Measurements from ENCODE around the gene CRB2.
"Not testable (repeated sequence)": the region's sequence is repeated elsewhere in the genome, so short reads cannot be mapped to it uniquely, and the experiment has no call there.

The CRB2 gene

GRCh38 chr9:123331346-123332060, 24.5 kb upstream of the CRB2 start:
- no peak for DNase-seq

DNA sequence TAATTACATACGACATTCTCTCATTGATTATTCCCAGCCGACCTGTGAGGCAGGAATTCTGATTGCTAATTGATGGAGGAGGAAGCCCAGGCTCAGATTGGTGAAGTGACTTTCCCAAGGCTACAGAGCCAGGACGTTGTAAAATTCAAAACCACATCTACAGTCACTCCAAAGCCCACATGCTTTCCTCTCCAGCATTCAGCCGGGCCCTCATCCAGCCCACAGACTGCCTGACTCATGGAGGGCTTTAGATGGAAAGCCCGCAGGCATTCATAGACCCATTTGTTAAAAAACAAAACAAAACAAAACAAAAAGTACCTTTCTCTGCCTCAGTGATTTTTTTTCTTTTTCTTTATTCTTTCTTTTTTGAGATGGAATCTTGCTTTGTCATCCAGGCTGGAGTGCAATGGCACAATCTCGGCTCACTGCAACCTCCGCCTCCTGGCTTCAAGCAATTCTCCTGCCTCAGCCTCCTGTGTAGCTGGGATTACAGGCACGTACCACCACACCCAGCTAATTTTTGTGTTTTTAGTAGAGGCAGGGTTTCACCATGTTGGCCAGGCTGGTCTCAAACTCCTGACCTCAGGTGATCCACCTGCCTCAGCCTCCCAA, 22.8 kb upstream of the CRB2 start:
- DNase-seq, result not testable (repeated sequence)

- DNase-seq, result no peak
These were observed 21.4 kb upstream of the CRB2 start for GRCh38 chr9:123334639-123335038.

- DNase-seq, result no peak
These were observed 20.6 kb upstream of the CRB2 start for GRCh38 chr9:123335193-123335985.

- no peak for DNase-seq
These were observed 20.0 kb upstream of the CRB2 start for GRCh38 chr9:123335986-123336329.

DNA sequence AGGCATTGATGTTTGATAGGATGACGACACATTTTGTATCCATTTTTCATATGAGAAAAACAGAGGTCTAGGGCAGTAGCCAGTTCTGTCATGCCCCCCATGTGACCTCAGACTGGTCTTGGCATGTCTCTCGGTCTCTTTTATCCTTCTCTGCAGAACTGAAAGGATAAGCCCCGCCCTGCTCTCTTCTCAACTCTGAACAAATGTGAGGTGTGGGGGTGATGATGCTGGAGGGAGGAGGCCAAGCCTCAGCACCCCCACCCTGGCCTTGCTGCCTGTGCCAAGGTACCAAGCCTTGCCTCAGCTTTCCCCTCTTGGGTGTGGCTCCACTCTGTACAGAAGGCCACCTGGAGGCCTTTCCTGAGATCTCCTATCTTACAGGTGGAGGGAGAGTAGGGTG, 19.5 kb upstream of the CRB2 start:
- no peak for DNase-seq

DNA sequence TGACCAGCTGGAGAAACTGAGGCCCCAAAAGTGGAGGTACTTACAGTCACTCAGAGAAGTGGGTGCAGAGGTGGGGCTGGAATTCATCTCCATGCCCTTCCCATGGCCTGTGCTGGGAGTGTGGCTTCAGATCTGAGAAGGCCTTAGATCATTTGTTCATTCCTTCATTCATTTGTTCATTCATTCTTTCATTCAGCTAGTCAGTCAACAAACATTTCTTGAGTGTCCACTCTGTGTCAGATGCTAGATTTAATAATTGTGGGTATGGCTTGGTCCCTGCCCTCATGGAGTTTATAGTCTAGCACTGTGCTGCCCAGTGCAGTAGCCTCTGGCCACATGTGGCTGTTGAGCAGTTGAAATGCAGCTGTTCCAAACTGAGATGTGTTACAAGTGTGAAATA, 19.0 kb upstream of the CRB2 start:
- no peak for DNase-seq

DNA sequence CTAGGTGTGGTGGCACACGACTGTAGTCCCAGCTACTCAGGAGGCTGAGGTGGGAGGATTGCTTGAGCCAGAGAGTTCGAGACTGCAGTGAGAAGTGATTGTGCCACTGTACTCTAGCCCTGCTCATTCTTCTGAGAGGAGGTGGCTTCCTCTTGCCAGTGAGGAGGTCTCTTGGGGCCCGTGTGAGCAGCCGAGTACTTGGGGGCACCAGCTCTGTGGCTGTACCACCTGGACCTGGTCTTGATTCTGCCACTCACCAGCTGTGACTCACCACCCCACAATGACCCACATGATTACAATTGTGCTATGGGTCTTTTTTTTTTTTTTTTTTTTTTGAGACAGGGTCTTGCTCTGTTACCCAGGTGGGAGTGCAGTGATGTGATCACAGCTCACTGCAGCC, 18.0 kb upstream of the CRB2 start:
- no peak for DNase-seq

GRCh38 chr9:123338710-123339665, 17.0 kb upstream of the CRB2 start:
- no peak for DNase-seq

DNA sequence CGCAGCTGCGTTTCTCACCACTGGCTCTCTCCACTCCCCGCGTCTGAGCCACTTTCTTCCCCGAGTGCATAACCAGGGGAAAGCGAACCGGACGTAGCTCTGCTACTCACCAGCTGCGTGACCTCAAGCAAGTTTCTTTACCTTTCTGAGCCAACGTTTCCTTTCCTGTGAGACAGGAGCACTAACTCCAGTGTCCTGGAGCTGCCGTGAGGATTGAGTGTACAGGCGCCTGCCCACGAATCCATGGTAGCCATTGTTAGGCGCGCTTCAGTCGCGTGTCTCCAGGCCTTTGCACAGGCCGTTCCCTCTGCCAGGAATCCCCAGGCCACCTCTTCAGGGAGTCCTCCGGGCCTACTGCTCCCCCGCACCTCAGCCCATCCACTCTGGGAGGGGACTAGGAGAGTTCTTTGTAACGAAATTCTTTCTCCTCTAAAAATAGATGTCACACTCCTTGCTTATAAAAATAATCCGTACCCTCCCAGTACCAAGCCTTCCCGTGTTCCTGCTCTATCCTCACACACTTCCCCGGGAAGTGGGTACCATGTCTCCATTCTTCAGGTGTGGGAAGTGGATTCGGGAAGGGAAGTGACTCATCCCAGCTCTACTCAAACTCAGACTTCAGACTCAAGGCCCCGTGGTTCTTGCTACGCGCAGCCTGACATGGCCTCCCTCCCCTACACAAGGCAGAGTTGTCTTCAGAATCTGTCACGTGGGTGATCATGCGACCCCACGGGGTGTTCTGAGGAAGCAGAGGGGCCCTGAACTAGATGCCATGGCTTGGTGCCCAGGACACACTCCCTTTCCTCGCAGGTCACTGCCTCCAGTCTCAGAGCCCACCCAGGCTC, 16.1 kb upstream of the CRB2 start:
- DNase-seq, result no peak

- no peak for DNase-seq
These were observed 14.2 kb upstream of the CRB2 start for GRCh38 chr9:123341816-123342215.

DNA sequence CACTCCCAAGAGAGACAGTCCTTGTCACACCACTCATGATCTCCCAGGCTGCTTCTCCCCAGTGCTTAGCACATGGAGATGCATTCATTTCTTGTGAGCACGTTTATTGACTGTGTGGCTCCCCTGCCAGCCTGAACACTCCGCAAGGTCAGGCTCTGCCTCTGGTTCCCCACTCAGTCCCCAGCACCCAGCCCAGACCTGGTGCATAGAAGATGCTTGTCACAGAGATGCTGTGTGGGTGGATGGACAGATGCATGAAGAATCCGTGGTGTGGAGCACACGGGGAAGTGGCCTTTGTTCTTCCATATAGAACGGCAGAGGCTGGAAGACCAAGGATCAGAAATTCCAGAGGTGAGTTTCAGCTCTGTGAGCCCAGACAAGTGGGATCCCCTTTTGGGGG, 13.8 kb upstream of the CRB2 start:
- DNase-seq, result no peak

DNA sequence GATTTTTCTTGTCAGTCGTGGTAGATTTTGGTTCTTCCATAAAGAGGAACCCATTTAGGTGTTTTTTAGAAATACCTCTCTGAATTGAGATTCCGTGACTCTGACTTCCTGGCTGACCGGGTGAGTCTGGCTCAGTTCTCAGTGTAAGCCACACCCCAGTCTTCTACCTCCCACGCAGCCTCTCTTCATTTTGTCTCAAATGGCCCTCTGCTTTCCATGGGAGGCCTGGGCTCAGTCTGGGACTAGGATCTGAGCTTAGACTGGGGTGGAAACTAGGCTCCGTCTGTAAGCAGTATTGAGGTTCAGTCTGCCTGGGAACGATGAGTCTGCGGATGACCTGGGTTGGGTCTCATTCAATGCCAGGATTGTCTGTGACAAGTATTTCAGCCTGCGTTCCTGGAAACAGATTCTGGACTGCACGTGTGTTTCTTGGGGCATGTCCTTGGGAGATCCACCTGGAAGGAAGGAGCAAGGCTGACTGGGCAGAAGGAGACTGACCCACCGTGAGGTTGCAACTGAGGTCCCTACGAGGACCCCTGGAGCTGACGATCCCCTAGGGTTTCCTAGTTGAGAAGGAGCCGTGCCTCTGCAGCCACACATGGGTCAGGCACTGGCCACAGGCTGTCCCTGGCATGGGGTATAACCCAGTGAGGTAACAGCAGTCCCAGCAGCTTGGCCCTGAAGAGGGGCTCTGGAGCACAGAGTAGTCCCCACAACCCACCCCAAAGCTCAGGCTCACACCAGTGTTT, 12.4 kb upstream of the CRB2 start:
- DNase-seq, result no peak

DNA sequence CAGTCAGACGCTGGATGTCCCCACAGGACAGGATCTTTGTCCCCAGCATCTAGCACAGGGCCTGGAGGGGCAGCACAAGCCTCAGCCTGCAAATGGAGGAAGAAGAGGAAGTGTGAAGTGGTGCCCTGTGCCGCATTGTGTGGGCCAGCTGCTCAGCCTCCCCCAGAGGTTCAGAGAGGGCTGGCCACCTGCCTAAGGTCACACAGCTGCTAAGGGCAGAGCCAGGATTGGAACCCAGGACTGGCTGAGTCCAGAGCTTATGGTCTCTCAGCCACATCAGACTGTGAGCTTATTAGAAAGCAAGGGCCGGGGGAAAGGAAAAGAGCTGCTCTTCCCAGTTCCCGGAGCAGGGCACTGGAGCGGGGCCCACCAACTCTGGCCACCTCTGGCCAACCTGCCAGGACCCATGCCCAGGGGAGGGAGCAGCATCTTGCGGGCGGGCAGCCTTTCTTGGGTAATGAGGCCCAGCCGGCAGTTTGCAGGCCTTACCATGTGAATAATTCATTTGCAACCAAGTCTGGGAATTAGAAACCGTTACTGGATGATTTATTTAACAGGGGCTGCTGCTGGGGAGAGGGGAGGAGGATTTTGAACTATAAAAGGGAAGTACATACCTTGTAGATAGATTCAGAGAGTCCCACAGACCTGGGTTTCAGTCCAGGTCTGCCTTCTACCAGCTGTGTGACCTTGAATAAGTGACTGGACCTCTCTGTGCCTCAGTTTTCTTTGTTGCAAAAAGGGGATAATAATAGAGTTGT, 11.6 kb upstream of the CRB2 start:
- DNase-seq, result no peak

DNA sequence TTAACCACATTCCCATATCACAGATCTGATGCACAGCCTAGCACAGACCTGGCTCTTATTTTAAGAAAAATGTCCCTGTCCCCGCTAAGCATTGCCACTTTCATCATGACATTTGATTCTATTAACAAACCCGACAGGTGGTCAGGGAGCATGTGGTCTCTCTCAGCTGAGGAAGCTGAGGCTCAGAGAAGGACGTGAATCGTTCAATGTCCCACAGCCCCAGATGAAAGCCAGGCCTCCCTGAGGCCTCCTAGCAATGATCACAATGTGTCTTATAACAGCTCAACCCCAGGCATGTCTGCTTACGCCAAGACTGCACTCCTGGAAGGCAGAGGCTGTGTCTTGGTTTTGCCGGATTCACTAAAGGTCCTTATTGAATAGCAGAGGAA, 10.4 kb upstream of the CRB2 start:
- peak; percentile 35 for DNase-seq

DNA sequence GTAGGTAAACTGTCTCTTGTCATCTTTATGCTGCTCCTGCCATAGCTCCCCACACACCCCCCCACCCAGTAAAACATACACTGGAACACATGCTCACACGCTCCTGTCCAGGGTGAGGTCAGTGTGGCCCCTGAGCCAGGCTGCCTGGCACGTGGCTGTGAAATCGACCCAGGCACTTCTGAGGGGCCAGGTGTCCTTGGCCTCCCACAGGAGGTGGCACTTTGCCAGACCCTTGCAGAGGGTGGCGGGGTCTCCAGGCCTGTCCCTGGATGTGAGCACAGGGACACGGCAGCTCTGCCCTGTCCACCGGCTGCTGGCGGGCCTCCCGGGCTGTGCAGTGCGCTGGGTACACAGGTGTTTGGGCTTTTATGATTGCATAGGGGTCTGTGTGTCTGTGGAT, 10.0 kb upstream of the CRB2 start:
- peak; percentile 35 for DNase-seq

GRCh38 chr9:123346826-123347225, 9.2 kb upstream of the CRB2 start:
- DNase-seq, result no peak

GRCh38 chr9:123347289-123348060, 8.5 kb upstream of the CRB2 start:
- DNase-seq, result peak; percentile 53

DNA sequence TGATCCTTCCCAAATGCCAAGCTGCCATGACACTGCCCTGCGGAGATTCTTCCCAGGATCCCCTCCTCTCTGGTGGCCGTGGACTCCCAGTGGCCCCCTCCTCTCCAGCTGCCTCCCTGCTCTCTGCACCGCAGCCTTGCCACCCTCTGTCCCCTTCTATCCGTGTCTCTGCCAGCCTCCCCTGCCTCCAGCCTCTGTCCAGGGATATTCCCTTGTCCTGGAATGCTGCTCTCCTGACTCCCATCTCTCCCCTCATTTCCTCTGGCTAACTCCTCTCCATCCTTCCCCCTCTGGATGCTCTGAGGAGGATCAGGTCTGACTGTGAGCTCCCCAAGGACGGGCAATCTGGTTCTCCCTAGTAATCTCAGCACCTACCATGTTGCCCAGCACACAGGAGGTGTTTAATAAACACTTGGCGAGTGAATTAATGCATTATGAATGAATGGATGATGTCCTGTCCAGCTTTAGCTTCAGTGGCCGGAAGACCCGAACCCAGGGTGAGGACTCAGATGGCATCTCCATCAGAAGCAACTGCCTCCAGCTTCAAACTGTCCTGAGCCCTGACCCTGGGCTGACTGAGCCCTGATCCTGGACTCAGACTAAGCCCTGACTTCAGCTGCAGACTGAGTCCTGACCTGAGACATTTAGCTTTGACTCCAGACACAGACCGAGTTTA, 7.5 kb upstream of the CRB2 start:
- peak; percentile 43 for DNase-seq

Data from NCI-H69 (cell line).